Prostate gland (tissue), 2 donors: ENCODE results near the gene CEP95. TPM values are rescaled to one million over a fixed set of nuclear protein-coding genes. Genes with fewer than 3 reads are reported as not detected.

Experiments used
- DNase-seq: peaks from one replicate; pipeline ENCODE4 v3.0.0-alpha.2; 2019; ENCODE audit warnings: low spot score
- H3K27ac ChIP-seq, 2 donors: fragments of 200-600 bp; sonication (generic); 2 replicates each; pipeline ENCODE4 v1.5.1; 2017 to 2019
- H3K27me3 ChIP-seq: fragments of 200-600 bp; sonication (generic); replicated peaks from 2 replicates; pipeline ENCODE4 v1.5.1; 2019; ENCODE audit not compliant: insufficient read depth
- H3K36me3 ChIP-seq, 2 donors: fragments of 200-600 bp; sonication (generic); 1 replicate in 1 of 2; 2 replicates in 1 of 2; pipeline versions ENCODE4 v1.5.1 to v1.8.1; 2017 to 2019
- H3K4me1 ChIP-seq: fragments of 200-600 bp; sonication (generic); replicated peaks from 2 replicates; pipeline ENCODE4 v1.5.1; 2019
- H3K4me3 ChIP-seq, 2 donors: fragments of 200-600 bp; sonication (generic); 2 replicates each; pipeline ENCODE4 v1.5.1; 2017 to 2019
- H3K9me3 ChIP-seq: fragments of 200-600 bp; sonication (generic); 2 replicates; pipeline ENCODE4 v1.5.1; 2017
- POLR2A ChIP-seq: fragments of 450-650 bp; IDR thresholded peaks from one replicate; pipeline ENCODE4 v1.6.1; 2016; ENCODE audit warnings: antibody characterized with exemption, mild to moderate bottlenecking
- POLR2AphosphoS5 ChIP-seq: sonication (generic); formaldehyde crosslinking; IDR thresholded peaks from one replicate; pipeline ENCODE4 v1.6.1; 2017; ENCODE audit warnings: antibody characterized with exemption
- WGBS: methylation state at CpG from one replicate; pipeline ENCODE4 v1.1.5; 2018; 5-methylcytosine and 5-hydroxymethylcytosine counted together
- intact Hi-C: fragments of 100-400 bp; cut with DNase I; formaldehyde crosslinking; loops from one replicate; pipeline ENCODE4 v1.14.2; 2022
- total RNA-seq, 2 donors: library from RNA; depleted of rRNA; stranded (reverse); fragments of >200 nt; gene quantifications; one replicate each; pipeline ENCODE4 v1.1.0, GENCODE V29; 2016
- TF ChIP-seq, protein P1 (sequence below), 4 experiments: fragments of 200-600 bp in 2 of 4; fragments of 450-650 bp in 2 of 4; sonication (generic) in 2 of 4; IDR thresholded peaks; 1 replicate in 3 of 4; 2 replicates in 1 of 4; pipeline ENCODE4 v1.5.1; 2016 to 2019; ENCODE audit warnings: antibody characterized with exemption in 4 of 4, mild to moderate bottlenecking in 2 of 4, moderate library complexity in 2 of 4

CEP95 gene
- total RNA-seq, 2 donors from 2014 or later = 26.8 to 50.6 TPM

DNA sequence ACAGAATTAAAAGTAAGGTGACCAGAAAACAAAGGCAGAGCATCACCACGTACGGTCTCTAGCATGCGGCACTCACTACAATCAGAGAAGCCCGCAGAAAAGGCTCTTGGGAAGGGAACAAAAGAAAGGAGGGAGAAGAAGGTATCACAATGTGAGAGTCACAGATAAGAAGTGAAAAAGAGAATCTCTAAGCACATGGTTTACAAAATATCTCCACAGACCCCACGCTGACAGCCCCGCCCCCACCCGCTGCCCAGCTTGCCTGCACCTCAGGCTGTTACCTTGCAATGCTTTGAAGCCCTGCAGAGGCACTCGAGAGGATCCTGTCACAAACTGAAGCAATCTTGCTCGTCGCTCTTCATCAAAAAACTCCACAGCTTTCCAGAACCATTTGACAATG is 40.5 kb downstream of the CEP95 start:
- H3K9me3 ChIP-seq = no peaks in the 10 kb centered on the region
- TF ChIP-seq POLR2A (no peak), POLR2AphosphoS5 (no peak)
- TF ChIP-seq, protein P1, sequence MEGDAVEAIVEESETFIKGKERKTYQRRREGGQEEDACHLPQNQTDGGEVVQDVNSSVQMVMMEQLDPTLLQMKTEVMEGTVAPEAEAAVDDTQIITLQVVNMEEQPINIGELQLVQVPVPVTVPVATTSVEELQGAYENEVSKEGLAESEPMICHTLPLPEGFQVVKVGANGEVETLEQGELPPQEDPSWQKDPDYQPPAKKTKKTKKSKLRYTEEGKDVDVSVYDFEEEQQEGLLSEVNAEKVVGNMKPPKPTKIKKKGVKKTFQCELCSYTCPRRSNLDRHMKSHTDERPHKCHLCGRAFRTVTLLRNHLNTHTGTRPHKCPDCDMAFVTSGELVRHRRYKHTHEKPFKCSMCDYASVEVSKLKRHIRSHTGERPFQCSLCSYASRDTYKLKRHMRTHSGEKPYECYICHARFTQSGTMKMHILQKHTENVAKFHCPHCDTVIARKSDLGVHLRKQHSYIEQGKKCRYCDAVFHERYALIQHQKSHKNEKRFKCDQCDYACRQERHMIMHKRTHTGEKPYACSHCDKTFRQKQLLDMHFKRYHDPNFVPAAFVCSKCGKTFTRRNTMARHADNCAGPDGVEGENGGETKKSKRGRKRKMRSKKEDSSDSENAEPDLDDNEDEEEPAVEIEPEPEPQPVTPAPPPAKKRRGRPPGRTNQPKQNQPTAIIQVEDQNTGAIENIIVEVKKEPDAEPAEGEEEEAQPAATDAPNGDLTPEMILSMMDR (IDR thresholded peaks at IDR 0.05) = no peak
- no peaks in the 10 kb centered on the region for H3K36me3 ChIP-seq
- H3K4me1 ChIP-seq = no peaks in the 10 kb centered on the region
- intact Hi-C loops = no loop called here
- no peaks in the 10 kb centered on the region for H3K27me3 ChIP-seq
- no peak overlapping the region for H3K4me3 ChIP-seq
- H3K27ac ChIP-seq = no peak overlapping the region
- 68% methylated on average over 10 of the region's 10 CpGs for WGBS
- no peak for DNase-seq

GRCh38 chr17:64551461-64551860 is 44.7 kb downstream of the CEP95 start:
- TF ChIP-seq POLR2AphosphoS5 (no peak), POLR2A (no peak)
- TF ChIP-seq, protein P1 (IDR thresholded peaks at IDR 0.05) = no peak
- intact Hi-C loops = no loop called here
- Histone ChIP-seq H3K4me3 (no peak overlapping the region), H3K4me1 (no peaks in the 10 kb centered on the region), H3K27ac (no peak overlapping the region), H3K27me3 (no peaks in the 10 kb centered on the region), H3K9me3 (no peaks in the 10 kb centered on the region), H3K36me3 (no peaks in the 10 kb centered on the region)
- no peak for DNase-seq
- WGBS = 66% methylated on average over 5 of the region's 5 CpGs

- TF ChIP-seq POLR2A = no peak
- TF ChIP-seq, protein P1 (IDR thresholded peaks at IDR 0.05) = no peak
- TF ChIP-seq POLR2AphosphoS5 = no peak
- intact Hi-C loops = no loop called here
- Histone ChIP-seq H3K36me3 (no peaks in the 10 kb centered on the region), H3K27me3 (no peaks in the 10 kb centered on the region), H3K4me3 (no peak overlapping the region), H3K4me1 (no peaks in the 10 kb centered on the region), H3K9me3 (no peaks in the 10 kb centered on the region), H3K27ac (no peak overlapping the region)
- DNase-seq = no peak
Measured at GRCh38 chr17:64554028-64554637, 47.4 kb downstream of the CEP95 start.

GRCh38 chr17:64555281-64555680 is 48.5 kb downstream of the CEP95 start:
- no peaks in the 10 kb centered on the region for H3K36me3 ChIP-seq
- intact Hi-C loops = no loop called here
- no peak overlapping the region for H3K27ac ChIP-seq
- no peaks in the 10 kb centered on the region for H3K4me1 ChIP-seq
- no peaks in the 10 kb centered on the region for H3K9me3 ChIP-seq
- DNase-seq = no peak
- H3K4me3 ChIP-seq = no peak overlapping the region
- no peaks in the 10 kb centered on the region for H3K27me3 ChIP-seq
- WGBS = 93% methylated on average over 4 of the region's 4 CpGs
- TF ChIP-seq POLR2A (no peak), POLR2AphosphoS5 (no peak)
- TF ChIP-seq, protein P1 (IDR thresholded peaks at IDR 0.05) = no peak

DNA sequence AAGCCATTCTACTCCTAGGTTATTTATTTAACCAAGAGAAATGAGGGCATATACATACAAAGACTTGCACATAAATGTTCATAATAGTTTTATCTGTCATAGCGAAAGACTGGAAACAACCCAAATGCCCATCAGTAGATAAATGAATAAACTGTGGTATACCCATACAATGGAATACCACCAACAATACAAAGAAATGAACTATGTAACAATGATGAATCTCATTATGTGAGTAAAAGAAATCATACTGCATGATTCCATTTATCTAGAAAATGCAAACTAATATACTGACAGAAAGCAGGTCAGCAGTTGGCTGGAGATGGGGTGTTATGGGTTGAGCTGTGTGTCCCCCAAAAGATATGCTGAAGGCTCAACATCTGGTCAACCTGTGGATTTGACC is 57.3 kb downstream of the CEP95 start:
- H3K27me3 ChIP-seq = no peaks in the 10 kb centered on the region
- intact Hi-C loops = no loop called here
- no peaks in the 10 kb centered on the region for H3K4me1 ChIP-seq
- 94% methylated on average over 1 of the region's 1 CpG for WGBS
- TF ChIP-seq POLR2AphosphoS5 (no peak), POLR2A (no peak)
- TF ChIP-seq, protein P1 (IDR thresholded peaks at IDR 0.05) = no peak
- no peak overlapping the region for H3K27ac ChIP-seq
- H3K9me3 ChIP-seq = no peaks in the 10 kb centered on the region
- no peak for DNase-seq
- H3K36me3 ChIP-seq = no peaks in the 10 kb centered on the region
- no peak overlapping the region for H3K4me3 ChIP-seq
